ENCODE measurements around the gene SEMA3E.

The SEMA3E gene

DNA sequence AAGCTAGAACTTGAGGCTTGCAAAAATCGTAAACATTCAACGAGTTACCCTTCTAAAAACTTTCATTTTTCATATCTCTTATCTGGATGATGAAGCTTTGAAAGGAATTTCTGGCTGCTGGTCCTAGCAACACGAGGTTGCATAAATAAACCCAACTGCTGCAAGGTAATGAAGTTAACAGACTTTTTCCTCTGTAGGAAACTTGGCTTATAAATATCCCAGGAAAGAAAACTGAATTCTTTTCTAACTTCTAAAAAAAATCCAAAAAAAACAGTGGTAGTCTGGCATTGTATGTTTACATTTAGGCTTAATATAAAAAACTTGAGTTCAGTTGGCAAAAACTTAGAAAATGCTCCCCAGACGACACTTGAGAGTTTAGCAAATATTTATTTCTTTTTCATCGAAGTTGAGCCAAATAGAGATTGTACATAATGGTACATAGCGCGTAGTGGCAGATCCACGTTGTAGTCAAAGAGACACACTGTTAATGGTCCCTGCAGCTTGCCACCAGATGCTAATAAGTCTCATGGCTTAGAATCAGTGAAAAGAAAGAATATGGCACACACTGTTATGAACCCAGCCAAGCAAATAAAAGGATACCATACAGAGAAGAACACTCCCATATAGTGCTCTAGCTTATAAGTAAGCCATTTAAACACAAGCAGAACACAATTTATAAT is 285.9 kb downstream of the SEMA3E start:
- Histone ChIP-seq H3K4me1 (ENCODE audit: control insufficient read depth, insufficient read depth, low read length, unreplicated experiment) (peaks cover 4% of the 10 kb centered on the region), H3K27me3 (ENCODE audit: insufficient read depth, low read length) (peaks cover 28% of the 10 kb centered on the region), H3K27ac (ENCODE audit: low read depth, low read length) (no peak overlapping the region), H2AFZ (ENCODE audit: low read length, unreplicated experiment) (peak overlapping the region; percentile 76), H3K36me3 (ENCODE audit: insufficient read depth, low read length) (no peaks in the 10 kb centered on the region), H3K79me2 (ENCODE audit: control insufficient read depth, insufficient read depth, low read length, unreplicated experiment) (no peaks in the 10 kb centered on the region), H3K4me3 (ENCODE audit: low read depth, low read length) (peak overlapping the region; percentile 16; the same call in 1 of the 2 replicates)

DNA sequence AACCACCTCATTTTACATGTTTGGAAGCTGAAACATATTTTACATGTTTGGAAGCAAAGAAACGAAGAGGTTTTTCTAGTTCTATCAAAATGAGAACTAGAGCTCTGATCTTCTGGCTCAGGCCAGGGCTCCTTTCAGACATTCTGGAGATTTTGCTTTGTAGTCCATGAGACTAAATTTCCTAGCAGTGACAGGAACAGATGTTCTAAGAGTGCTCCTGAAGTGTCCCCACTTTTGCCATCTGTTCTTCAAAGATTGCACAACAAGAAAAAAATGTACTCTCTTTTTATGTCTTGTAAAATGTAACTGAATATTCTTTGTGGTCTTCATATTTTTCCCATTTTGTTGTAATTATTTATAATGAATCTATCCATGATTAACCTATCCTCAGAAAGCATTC is 289.8 kb downstream of the SEMA3E start:
- Histone ChIP-seq H3K27ac (ENCODE audit: low read depth, low read length) (no peak overlapping the region), H3K27me3 (ENCODE audit: insufficient read depth, low read length) (peaks cover 26% of the 10 kb centered on the region), H2AFZ (ENCODE audit: low read length, unreplicated experiment) (no peak overlapping the region), H3K79me2 (ENCODE audit: control insufficient read depth, insufficient read depth, low read length, unreplicated experiment) (no peaks in the 10 kb centered on the region), H3K36me3 (ENCODE audit: insufficient read depth, low read length) (no peaks in the 10 kb centered on the region), H3K4me3 (ENCODE audit: low read depth, low read length) (no peak overlapping the region), H3K4me1 (ENCODE audit: control insufficient read depth, insufficient read depth, low read length, unreplicated experiment) (peaks cover 11% of the 10 kb centered on the region)

DNA sequence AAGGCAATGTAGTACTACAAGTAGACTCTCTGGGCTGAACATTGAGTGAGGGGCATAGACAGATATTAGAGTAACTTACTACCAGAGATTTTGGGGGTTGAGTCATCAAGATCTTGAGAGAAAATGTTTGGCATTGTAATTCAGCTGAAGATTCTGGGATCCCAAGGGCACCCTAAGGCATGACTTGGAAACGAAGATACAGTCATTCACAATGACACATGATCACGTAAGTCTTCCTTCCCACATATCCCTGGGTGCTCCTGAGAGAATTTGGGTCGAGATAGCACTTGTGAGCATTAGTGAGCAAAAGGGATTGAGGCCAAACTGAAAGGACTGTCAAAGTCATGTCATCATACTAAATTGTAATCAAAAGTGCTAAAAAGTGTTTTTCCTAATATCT is 293.8 kb downstream of the SEMA3E start:
- H3K27me3 ChIP-seq (ENCODE audit: insufficient read depth, low read length): peaks cover 18% of the 10 kb centered on the region
- no peak overlapping the region for H3K4me3 ChIP-seq (ENCODE audit: low read depth, low read length)
- H3K36me3 ChIP-seq (ENCODE audit: insufficient read depth, low read length): no peaks in the 10 kb centered on the region
- peaks cover 7% of the 10 kb centered on the region for H3K4me1 ChIP-seq (ENCODE audit: control insufficient read depth, insufficient read depth, low read length, unreplicated experiment)
- no peak overlapping the region for H3K27ac ChIP-seq (ENCODE audit: low read depth, low read length)
- no peak overlapping the region for H2AFZ ChIP-seq (ENCODE audit: low read length, unreplicated experiment)
- H3K79me2 ChIP-seq (ENCODE audit: control insufficient read depth, insufficient read depth, low read length, unreplicated experiment): no peaks in the 10 kb centered on the region

DNA sequence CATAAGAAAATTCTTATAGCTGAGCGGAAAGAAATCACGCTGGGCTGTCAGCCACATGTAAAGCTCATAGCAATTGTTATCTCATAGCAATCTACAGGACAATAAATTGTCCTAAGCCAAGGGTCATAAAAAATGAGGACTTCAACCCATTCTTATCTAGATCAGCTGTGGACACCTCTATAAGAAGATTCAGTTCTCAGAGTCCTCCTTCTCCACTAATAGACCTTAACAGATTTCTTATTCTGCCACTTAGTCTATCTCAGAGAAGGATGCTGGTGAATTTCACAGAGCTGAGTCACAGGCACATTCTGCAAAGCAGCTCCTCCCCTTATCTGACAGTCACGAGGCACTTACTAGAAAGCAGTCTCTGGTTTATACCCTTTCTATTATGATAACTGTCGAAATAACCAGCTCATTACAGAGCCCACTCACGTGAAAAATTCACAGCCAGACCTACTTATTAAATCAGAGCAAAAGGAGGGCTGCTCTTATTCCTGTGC is 300.9 kb downstream of the SEMA3E start:
- Histone ChIP-seq H3K79me2 (ENCODE audit: control insufficient read depth, insufficient read depth, low read length, unreplicated experiment) (no peaks in the 10 kb centered on the region), H3K27ac (ENCODE audit: low read depth, low read length) (no peak overlapping the region), H3K4me3 (ENCODE audit: low read depth, low read length) (no peak overlapping the region), H3K27me3 (ENCODE audit: insufficient read depth, low read length) (0 out of 2 replicates have a peak, but pooled peaks cover 4% of the 10 kb centered on the region), H2AFZ (ENCODE audit: low read length, unreplicated experiment) (no peak overlapping the region), H3K4me1 (ENCODE audit: control insufficient read depth, insufficient read depth, low read length, unreplicated experiment) (no peaks in the 10 kb centered on the region), H3K36me3 (ENCODE audit: insufficient read depth, low read length) (no peaks in the 10 kb centered on the region)

DNA sequence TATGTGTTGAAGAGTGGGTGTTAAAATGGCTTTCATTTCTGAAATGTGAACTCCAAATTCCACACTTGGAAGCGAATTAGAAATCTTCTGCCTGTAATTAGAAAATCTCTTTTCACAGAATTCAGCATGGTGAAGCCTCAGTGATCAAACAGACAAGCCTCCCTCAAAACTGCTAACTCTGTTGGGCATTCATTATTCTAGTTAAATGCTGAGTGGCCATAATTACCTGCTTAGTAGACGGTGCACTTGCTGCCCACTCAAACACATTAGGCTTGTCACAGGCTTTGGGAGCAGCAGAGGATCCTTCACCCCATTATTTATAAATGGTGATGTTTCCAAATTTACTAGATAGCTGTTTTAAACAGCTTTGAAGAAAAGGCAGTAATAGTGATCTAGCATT is 309.0 kb downstream of the SEMA3E start:
- H3K27me3 ChIP-seq (ENCODE audit: insufficient read depth, low read length): peaks cover 61% of the 10 kb centered on the region
- H3K36me3 ChIP-seq (ENCODE audit: insufficient read depth, low read length): no peaks in the 10 kb centered on the region
- no peaks in the 10 kb centered on the region for H3K79me2 ChIP-seq (ENCODE audit: control insufficient read depth, insufficient read depth, low read length, unreplicated experiment)
- H3K4me3 ChIP-seq (ENCODE audit: low read depth, low read length): no peak overlapping the region
- H3K27ac ChIP-seq (ENCODE audit: low read depth, low read length): no peak overlapping the region
- H2AFZ ChIP-seq (ENCODE audit: low read length, unreplicated experiment): no peak overlapping the region
- no peaks in the 10 kb centered on the region for H3K4me1 ChIP-seq (ENCODE audit: control insufficient read depth, insufficient read depth, low read length, unreplicated experiment)

DNA sequence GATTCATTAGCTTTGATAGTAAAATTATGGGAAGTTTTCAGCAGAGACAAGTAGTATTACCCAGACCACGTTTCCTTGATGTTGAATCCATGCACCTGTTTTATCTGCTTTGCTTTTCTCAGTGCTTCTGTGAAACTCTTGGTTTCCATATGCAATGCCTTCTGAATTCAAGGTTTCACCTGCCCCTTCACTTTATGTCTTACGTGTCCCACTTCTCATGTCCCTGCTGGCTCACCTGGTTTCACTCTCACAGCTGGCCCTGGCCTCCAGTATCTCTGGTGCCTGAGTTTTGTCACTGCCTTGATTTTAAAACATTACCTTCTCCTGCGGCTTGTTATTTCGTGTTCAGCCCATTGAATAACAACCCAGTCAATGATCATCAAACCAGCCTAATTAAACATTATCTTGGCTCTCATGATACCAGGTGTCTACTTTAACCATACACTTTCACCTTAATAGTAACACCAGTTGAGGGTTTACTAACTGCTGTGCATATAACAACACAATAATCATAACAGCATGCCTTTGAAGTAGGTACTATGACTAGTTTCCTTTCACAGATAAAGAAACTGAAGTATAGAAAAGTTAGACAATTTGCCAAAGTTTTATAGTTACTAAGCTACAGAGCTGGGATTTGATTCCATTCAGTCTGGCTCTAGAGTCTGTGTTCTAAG is 310.5 kb downstream of the SEMA3E start:
- H3K36me3 ChIP-seq (ENCODE audit: insufficient read depth, low read length): no peaks in the 10 kb centered on the region
- H2AFZ ChIP-seq (ENCODE audit: low read length, unreplicated experiment): no peak overlapping the region
- H3K4me1 ChIP-seq (ENCODE audit: control insufficient read depth, insufficient read depth, low read length, unreplicated experiment): no peaks in the 10 kb centered on the region
- H3K79me2 ChIP-seq (ENCODE audit: control insufficient read depth, insufficient read depth, low read length, unreplicated experiment): no peaks in the 10 kb centered on the region
- H3K4me3 ChIP-seq (ENCODE audit: low read depth, low read length): no peak overlapping the region
- peaks cover 73% of the 10 kb centered on the region for H3K27me3 ChIP-seq (ENCODE audit: insufficient read depth, low read length)
- H3K27ac ChIP-seq (ENCODE audit: low read depth, low read length): no peak overlapping the region

DNA sequence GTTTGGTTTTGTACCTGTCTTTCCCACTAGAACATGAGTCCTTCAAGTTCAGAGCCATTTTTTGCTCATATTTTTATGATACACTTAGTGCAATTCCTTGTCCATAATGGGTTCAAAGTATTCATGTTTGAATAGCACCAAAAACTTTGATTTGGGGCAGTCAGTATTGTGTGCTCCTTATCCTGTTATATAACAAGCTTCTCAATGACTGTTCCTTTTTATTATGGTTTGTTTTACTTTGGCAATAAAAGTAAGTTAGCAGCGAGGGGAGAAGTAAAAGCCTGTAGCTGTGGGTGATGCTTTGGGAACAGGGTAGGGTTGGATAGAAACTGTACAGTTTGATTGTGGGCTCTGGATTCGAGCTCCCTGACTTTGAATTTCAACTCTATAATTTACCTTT is 311.9 kb downstream of the SEMA3E start:
- H3K27ac ChIP-seq (ENCODE audit: low read depth, low read length): no peak overlapping the region
- no peak overlapping the region for H3K4me3 ChIP-seq (ENCODE audit: low read depth, low read length)

DNA sequence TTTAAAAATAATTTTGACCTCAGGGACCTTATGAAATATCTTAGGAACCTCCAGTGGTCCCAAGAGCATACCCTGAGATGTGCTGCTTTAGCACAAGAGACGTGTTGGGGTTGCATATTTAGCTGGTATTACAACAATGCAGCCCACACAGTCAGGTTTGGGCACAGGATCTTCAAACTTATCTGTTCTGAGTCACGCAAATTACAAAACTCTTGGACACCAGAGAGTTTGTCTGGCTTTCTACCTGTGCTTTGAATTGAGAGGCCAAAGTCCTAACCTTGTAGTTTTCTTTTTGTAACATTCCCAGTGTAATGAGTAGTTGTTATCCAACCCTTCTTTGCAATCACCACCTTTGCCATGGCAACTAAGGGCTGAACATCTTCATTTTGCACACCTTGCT is 322.7 kb downstream of the SEMA3E start:
- no peak overlapping the region for H3K4me3 ChIP-seq (ENCODE audit: low read depth, low read length)
- H3K27me3 ChIP-seq (ENCODE audit: insufficient read depth, low read length): peaks cover 46% of the 10 kb centered on the region
- H2AFZ ChIP-seq (ENCODE audit: low read length, unreplicated experiment): no peak overlapping the region
- no peaks in the 10 kb centered on the region for H3K36me3 ChIP-seq (ENCODE audit: insufficient read depth, low read length)
- H3K79me2 ChIP-seq (ENCODE audit: control insufficient read depth, insufficient read depth, low read length, unreplicated experiment): no peaks in the 10 kb centered on the region
- no peak overlapping the region for H3K27ac ChIP-seq (ENCODE audit: low read depth, low read length)
- no peaks in the 10 kb centered on the region for H3K4me1 ChIP-seq (ENCODE audit: control insufficient read depth, insufficient read depth, low read length, unreplicated experiment)

More for the DNA sequence above, 311.9 kb downstream of the SEMA3E start:
- Histone ChIP-seq H3K79me2 (ENCODE audit: control insufficient read depth, insufficient read depth, low read length, unreplicated experiment) (no peaks in the 10 kb centered on the region), H3K4me1 (ENCODE audit: control insufficient read depth, insufficient read depth, low read length, unreplicated experiment) (no peaks in the 10 kb centered on the region), H3K36me3 (ENCODE audit: insufficient read depth, low read length) (no peaks in the 10 kb centered on the region), H3K27me3 (ENCODE audit: insufficient read depth, low read length) (peaks cover 81% of the 10 kb centered on the region), H2AFZ (ENCODE audit: low read length, unreplicated experiment) (no peak overlapping the region)

DNA sequence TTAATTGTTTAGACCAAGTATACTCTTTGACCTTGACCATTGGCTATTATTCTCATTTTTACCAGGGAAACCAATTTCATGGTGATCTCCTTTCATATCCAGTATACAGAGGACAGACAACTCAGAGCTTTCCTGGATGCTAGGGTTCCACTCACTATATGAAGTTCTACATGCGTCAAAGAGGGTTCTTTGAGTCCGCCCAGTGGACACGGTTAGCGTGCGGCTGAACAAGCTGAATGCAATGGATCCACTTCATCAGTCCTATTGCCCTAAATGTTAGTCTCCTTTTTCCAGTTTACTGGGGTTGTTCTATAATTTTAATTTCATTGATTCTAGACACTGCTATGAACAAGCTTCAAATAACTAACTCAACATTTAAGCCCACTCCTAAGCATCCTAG is 323.9 kb downstream of the SEMA3E start:
- no peak overlapping the region for H3K27ac ChIP-seq (ENCODE audit: low read depth, low read length)
- H3K27me3 ChIP-seq (ENCODE audit: insufficient read depth, low read length): peaks cover 53% of the 10 kb centered on the region
- no peak overlapping the region for H2AFZ ChIP-seq (ENCODE audit: low read length, unreplicated experiment)
- no peak overlapping the region for H3K4me3 ChIP-seq (ENCODE audit: low read depth, low read length)
- H3K4me1 ChIP-seq (ENCODE audit: control insufficient read depth, insufficient read depth, low read length, unreplicated experiment): no peaks in the 10 kb centered on the region
- H3K36me3 ChIP-seq (ENCODE audit: insufficient read depth, low read length): no peaks in the 10 kb centered on the region
- H3K79me2 ChIP-seq (ENCODE audit: control insufficient read depth, insufficient read depth, low read length, unreplicated experiment): no peaks in the 10 kb centered on the region

DNA sequence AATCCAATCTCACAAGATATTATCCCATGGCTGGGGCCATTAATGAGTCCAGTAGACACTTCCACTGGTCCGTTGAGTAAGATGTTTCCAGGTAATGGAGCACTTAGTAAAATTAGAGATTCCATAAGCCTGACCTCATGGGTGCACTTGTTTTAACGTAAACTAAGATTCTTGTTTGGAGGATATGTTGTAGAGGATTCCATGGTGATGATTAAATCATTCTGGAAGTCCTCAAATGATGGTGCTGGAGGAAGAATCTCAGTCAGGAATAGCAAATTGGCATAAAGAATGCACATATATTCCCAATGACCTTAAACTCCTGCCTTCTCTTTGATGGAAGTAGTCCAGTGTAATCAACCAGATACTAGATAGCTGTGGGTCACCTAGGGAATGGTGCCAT is 324.3 kb downstream of the SEMA3E start:
- H2AFZ ChIP-seq (ENCODE audit: low read length, unreplicated experiment): no peak overlapping the region
- no peak overlapping the region for H3K4me3 ChIP-seq (ENCODE audit: low read depth, low read length)
- no peaks in the 10 kb centered on the region for H3K36me3 ChIP-seq (ENCODE audit: insufficient read depth, low read length)
- H3K79me2 ChIP-seq (ENCODE audit: control insufficient read depth, insufficient read depth, low read length, unreplicated experiment): no peaks in the 10 kb centered on the region
- H3K27ac ChIP-seq (ENCODE audit: low read depth, low read length): no peak overlapping the region
- H3K27me3 ChIP-seq (ENCODE audit: insufficient read depth, low read length): peaks cover 54% of the 10 kb centered on the region
- H3K4me1 ChIP-seq (ENCODE audit: control insufficient read depth, insufficient read depth, low read length, unreplicated experiment): no peaks in the 10 kb centered on the region

DNA sequence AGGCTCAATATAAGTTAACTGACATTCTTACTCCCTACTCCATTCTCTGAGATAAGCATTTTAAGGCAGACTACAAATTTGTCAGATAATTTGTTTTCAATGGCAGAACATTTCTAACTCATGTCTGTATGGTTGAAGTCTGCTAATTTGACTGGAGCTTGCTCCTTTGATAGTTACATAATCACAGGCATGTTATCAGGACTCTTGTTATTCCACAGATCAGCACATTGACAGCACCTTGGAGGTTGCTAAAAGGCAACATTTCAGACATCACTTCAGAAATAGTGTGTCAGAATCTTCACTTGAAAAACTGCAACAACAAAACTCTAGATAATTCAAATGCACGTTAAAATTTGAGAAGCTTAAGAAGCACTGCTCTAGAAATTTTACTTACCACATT is 327.9 kb downstream of the SEMA3E start:
- Histone ChIP-seq H3K27ac (ENCODE audit: low read depth, low read length) (no peak overlapping the region), H3K79me2 (ENCODE audit: control insufficient read depth, insufficient read depth, low read length, unreplicated experiment) (no peaks in the 10 kb centered on the region), H3K36me3 (ENCODE audit: insufficient read depth, low read length) (no peaks in the 10 kb centered on the region), H3K4me1 (ENCODE audit: control insufficient read depth, insufficient read depth, low read length, unreplicated experiment) (no peaks in the 10 kb centered on the region), H3K27me3 (ENCODE audit: insufficient read depth, low read length) (peaks cover 40% of the 10 kb centered on the region), H2AFZ (ENCODE audit: low read length, unreplicated experiment) (no peak overlapping the region), H3K4me3 (ENCODE audit: low read depth, low read length) (no peak overlapping the region)
